GM23338 (cell line): Measurements from ENCODE around the gene BPIFB2.

Experiments
- CREB1 ChIP-seq: fragments of 250-450 bp; sonication (Bioruptor Pico); IDR thresholded peaks from 2 replicates; pipeline ENCODE4 v1.5.0; 2020; ENCODE audit warnings: low read depth, mild to moderate bottlenecking, moderate library complexity
- EZH2 ChIP-seq: fragments of 200-600 bp; sonication (generic); IDR thresholded peaks from one replicate; pipeline ENCODE4 v1.8.0; 2017; ENCODE audit warnings: antibody characterized with exemption, mild to moderate bottlenecking, low read depth; ENCODE audit not compliant: unreplicated experiment
- EZH2phosphoT487 ChIP-seq: fragments of 200-600 bp; sonication (generic); IDR thresholded peaks from one replicate; pipeline ENCODE4 v1.8.1; 2018; ENCODE audit warnings: antibody characterized with exemption; ENCODE audit not compliant: unreplicated experiment
- JUNB ChIP-seq: IDR thresholded peaks from one replicate; pipeline ENCODE4 v1.6.1; 2016; ENCODE audit warnings: antibody characterized with exemption; ENCODE audit not compliant: unreplicated experiment
- NANOG ChIP-seq: IDR thresholded peaks from 2 replicates; pipeline ENCODE4 v1.6.1; 2016; ENCODE audit warnings: antibody characterized with exemption, borderline replicate concordance
- POLR2AphosphoS5 ChIP-seq: IDR thresholded peaks from 2 replicates; pipeline ENCODE4 v1.6.1; 2016; ENCODE audit warnings: antibody characterized with exemption, low read depth
- ZNF331 ChIP-seq: fragments of 250-450 bp; sonication (Bioruptor Pico); IDR thresholded peaks from 2 replicates; pipeline ENCODE4 v1.5.0; 2020; ENCODE audit warnings: low read depth, mild to moderate bottlenecking, moderate library complexity
- TF ChIP-seq, protein P1 (sequence below), 2 experiments: fragments of 200-600 bp in 1 of 2; sonication (generic) in 1 of 2; conservative IDR thresholded peaks; 2 replicates each; pipeline versions ENCODE4 v1.5.1 to v1.6.1; 2016 to 2017; ENCODE audit warnings: antibody characterized with exemption in 2 of 2, low read depth in 2 of 2, mild to moderate bottlenecking in 2 of 2, moderate library complexity in 1 of 2

DNA sequence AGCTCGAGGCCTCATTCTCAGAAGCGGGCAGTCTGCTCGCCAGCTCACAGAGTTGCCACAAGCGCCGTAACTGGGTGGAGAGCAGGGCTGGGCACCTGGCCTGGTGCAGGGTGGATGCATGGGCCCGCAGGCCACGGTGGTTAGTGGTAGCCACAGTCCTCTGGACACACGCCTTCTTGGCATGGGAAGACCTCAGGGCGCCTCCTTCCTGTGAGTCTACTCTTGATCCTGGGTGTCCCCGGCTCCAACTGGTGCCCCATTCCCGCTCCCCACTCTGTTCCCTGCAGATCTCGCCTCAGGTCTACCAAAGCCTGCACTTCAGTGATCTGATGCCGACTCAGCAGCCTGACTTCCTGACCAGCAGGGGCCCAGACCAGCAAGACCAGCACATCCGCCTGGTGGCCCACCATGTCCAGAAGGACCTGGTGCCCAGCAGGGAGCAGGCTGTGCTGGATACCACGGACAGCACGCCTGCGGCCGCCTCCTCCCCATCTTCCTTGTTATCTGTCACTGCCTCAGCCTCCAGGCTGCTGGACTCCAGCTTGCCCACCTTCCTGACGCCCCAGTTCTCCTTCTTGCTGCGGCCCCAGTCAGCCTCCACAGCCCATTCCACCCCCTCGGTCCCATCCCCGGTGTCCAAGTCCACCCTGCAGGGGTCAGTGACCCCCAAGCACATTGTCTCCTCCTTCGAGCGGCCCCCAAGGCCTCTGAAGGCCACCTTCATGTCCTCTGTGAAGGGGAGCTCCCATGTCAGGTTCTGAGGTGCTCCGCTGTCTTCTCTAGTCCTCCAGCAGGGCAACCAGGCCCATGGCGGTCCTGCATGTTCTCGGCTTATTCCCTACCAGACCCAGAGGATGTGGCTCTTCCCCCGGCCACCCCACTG is 46.4 kb upstream of the BPIFB2 start:
- TF ChIP-seq POLR2AphosphoS5, result no peak
- TF ChIP-seq, protein P1, sequence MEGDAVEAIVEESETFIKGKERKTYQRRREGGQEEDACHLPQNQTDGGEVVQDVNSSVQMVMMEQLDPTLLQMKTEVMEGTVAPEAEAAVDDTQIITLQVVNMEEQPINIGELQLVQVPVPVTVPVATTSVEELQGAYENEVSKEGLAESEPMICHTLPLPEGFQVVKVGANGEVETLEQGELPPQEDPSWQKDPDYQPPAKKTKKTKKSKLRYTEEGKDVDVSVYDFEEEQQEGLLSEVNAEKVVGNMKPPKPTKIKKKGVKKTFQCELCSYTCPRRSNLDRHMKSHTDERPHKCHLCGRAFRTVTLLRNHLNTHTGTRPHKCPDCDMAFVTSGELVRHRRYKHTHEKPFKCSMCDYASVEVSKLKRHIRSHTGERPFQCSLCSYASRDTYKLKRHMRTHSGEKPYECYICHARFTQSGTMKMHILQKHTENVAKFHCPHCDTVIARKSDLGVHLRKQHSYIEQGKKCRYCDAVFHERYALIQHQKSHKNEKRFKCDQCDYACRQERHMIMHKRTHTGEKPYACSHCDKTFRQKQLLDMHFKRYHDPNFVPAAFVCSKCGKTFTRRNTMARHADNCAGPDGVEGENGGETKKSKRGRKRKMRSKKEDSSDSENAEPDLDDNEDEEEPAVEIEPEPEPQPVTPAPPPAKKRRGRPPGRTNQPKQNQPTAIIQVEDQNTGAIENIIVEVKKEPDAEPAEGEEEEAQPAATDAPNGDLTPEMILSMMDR (conservative IDR thresholded peaks at IDR 0.05; ENCODE audit: low read depth in 2 of 2), result no peak
- no peak for TF ChIP-seq CREB1
- no peak for TF ChIP-seq NANOG
- no peak for TF ChIP-seq EZH2phosphoT487
- TF ChIP-seq EZH2, result no peak
- TF ChIP-seq JUNB, result no peak
- TF ChIP-seq ZNF331 (CRISPR knock-in tag), result no peak
